ENCODE measurements around the gene ANO10.
A peak's percentile ranks its signal among the peaks of the same experiment; 100 is the strongest.
"Not testable (repeated sequence)": the region's sequence is repeated elsewhere in the genome, so short reads cannot be mapped to it uniquely, and the experiment has no call there.

The ANO10 gene

DNA sequence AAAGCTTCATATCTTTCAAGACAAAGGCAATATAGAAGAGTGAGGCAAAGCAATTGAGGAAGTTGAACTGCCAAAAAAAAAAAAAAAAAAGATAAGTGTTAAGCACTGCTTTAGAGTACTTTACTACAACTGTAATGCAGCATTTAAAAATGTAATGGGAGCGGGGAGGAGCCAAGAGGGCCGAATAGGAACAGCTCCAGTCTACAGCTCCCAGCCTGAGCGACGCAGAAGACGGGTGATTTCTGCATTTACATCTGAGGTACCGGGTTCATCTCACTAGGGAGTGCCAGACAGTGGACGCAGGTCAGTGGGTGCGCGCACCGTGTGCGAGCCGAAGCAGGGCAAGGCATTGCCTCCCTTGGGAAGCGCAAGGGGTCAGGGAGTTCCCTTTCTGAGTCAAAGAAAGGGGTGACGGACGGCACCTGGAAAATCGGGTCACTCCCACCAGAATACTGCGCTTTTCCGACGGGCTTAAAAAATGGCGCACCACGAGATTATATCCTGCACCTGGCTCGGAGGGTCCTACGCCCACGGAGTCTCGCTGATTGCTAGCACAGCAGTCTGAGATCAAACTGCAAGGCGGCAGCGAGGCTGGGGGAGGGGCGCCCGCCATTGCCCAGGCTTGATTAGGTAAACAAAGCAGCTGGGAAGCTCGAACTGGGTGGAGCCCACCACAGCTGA is 56.0 kb downstream of the ANO10 start:
- DNase-seq: not testable (repeated sequence)

GRCh38 chr3:43559961-43560360 is 61.9 kb downstream of the ANO10 start:
- DNase-seq: no peak

DNA sequence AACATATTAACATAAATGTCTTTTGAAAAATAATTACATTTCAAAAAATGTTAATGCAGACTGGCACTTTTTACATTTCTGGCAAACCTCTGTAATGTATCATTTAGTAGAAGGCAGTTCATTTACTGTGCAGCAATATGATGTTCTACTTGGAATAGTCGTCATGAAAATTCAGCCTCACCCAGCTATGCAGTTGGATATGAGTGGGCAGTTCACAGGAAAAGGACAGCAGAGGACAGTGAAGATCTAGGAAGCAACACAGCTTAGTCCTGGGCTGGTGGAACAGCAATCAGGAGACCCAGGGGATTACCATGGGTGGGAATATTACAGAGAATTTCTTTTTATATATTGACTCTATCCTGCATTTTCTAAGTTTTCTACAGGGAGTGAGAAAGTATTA is 63.6 kb downstream of the ANO10 start:
- no peak for DNase-seq

- no peak for DNase-seq
Observed at GRCh38 chr3:43549626-43550290, 72.1 kb downstream of the ANO10 start.

- not testable (repeated sequence) for DNase-seq
Observed at GRCh38 chr3:43544277-43544676, 77.5 kb downstream of the ANO10 start.

DNA sequence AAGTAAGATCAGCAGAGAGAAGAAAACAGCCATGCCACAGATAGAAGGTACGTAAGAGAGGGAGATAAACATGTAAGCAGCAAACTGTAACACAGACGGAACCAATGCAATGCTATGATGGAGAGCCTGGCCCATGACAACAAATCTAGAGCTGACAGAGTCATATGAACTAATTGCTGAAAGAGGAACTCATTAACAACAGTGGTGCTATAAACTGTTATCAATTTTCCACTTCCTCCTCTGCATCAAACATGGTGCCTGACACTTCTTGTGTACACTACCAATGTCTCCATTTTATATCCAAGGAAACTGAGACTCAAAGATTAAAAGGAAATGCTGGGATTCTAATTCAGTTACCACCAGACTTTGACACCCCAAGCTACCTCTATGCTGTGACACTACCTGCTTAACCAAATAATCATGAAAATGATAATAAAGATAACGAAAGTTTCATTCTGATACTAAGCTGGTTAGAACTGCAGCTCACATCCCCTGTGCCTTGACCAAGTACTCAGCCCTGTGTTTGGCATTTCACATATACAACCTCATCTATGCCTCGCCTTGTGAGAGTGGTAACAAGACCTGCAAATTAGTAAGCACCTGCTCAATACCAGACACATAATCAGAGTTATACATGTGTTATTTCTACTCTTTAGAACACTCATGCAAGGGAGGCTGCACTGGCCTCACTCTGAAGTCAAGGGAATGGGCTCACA is 79.3 kb downstream of the ANO10 start:
- DNase-seq: no peak

- no peak for DNase-seq
Observed at GRCh38 chr3:43540624-43541023, 81.2 kb downstream of the ANO10 start.

DNA sequence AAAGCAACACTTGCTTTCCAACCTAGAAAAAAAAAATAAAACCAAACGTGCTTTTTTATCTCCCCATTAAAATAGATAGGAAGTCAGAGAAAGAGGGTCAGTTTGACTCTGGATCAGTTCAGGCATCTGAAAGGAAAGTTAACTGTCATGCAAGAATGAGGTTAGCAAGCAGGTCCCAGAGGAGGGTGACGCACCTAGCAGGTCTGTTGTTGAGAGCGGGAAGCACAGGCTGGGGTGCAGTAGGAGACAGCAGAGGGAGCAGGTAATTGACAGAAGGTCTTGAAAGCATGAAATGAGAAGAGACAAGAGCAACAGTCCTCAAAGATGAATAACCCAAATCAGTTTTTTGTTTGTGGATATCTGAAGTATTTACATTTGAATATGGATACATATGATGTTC is 82.5 kb downstream of the ANO10 start:
- no peak for DNase-seq

DNA sequence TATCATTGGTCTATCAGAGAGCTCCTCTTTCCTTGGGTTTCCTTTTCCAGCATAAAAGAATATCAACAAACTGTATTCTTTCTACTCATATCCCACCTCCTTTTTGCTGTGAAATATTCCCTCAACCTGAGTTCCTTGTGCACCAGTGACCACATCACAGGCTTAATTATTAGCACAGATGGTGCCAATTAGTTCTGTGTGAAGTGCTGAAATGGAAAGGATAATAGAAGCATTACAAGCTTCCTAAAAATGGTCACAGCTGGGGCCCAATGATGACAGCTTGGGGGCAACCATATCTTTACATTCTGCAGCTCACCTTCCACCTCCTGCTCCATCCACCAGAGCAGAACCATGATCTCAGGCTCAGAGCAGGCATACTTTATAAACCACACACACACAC is 84.6 kb downstream of the ANO10 start:
- DNase-seq: peak; percentile 95

DNA sequence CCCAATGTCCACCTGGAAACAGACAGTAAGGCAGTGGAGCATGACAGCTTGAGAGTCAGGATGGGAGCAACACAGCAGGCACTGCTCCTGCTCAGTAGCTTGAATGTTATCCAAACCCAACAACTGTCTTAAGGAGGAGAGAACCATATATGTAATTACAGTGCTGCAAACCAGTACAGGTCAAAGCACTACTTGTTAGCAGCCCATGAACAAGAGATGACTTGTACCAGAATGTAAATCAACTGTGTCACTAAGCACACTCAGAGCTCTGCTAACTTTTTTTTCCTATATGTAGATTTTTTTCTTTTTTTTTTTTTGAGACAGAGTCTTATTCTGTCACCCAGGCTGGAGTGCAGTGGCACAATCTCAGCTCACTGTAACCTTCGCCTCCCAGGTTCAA is 87.1 kb downstream of the ANO10 start:
- no peak for DNase-seq

- DNase-seq: no peak
Observed at GRCh38 chr3:43533009-43533408, 88.8 kb downstream of the ANO10 start.

DNA sequence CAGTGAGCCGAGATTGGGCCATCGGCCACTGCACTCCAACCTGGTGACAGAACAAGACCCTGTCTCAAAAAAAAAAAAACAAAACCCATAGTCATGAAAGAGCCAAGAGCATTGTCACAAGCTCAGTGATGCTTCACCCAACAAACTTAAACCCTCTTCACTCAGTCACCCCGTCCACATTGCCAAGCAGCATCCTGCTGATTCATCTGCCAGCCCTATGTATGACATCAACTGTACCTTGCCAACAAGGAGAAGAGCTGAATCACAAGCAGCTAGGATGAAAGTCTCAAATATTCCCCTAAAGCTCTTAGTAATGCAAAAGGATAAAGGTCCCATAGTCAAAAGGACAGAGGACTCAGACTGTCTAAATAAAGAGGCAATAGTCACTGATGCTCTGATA is 90.0 kb downstream of the ANO10 start:
- DNase-seq: no peak

DNA sequence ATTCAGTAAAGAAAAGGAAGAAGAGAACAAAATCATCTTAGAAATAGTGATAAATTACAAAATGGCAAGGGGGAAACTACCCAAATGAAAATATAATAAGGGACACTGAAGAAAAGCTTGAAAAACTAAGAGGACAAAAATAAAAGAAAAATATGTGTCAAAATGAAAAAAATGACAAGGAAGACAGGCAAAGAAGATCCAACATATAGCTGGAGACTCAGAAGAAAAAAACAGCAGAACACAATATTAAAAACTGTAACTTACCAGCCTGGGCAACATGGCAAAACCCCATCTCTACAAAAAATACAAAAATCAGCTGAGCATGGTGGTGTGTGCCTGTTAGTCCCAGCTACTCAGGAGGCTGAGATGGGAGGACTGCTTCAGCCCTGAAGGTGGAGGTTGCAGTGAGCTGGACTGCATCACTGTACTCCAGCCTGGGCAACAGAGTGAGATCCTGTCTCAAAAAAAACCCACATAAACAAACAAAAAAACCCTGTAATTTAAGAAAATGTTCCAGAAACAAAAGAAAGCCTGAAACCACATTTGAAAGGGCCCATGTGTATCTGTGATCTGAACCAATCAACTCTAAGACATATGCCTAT is 93.2 kb downstream of the ANO10 start:
- no peak for DNase-seq

DNA sequence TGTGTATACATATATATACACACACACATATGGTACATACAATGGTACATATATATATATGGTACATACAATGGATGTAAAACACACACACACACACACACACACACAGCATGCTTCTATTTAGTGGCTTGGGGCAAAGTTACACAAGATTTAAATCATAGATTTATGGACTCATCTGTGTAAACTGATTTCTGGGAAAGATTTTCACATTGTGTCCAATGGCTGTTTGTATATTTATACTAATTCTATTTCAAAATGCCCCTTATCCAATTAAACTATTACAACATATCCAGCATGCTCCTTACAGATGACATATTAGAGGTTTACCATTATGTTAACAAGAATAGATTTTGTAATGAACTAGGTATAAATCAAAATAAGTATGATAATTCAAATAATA is 94.9 kb downstream of the ANO10 start:
- no peak for DNase-seq

- DNase-seq: no peak
Observed at GRCh38 chr3:43525941-43526607, 95.7 kb downstream of the ANO10 start.

DNA sequence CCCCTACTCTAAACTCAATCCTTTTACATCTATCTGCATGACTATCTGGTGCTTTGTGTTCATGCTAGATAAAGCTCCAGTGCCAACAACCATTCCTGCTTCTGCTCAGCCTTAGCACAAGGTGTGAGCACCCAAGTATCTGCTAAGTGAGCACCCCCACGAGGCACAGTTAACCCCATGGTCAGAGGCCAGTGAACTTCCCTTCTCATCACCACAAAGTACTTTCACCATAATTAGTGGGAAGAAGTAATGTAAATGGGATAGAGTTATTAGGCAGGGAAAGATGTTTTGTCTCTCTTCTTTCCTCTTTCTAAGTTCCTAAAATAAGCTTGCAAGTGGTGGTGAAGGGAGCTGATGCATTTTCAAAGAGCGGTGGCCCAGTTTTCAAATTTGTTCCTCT is 96.4 kb downstream of the ANO10 start:
- no peak for DNase-seq

- no peak for DNase-seq
Observed at GRCh38 chr3:43523454-43524053, 98.3 kb downstream of the ANO10 start.

- no peak for DNase-seq
Observed at GRCh38 chr3:43522727-43523362, 99.0 kb downstream of the ANO10 start.

- no peak for DNase-seq
Observed at GRCh38 chr3:43521941-43522340, 99.9 kb downstream of the ANO10 start.

GRCh38 chr3:43518515-43518914 is 103.3 kb downstream of the ANO10 start:
- not testable (repeated sequence) for DNase-seq

DNA sequence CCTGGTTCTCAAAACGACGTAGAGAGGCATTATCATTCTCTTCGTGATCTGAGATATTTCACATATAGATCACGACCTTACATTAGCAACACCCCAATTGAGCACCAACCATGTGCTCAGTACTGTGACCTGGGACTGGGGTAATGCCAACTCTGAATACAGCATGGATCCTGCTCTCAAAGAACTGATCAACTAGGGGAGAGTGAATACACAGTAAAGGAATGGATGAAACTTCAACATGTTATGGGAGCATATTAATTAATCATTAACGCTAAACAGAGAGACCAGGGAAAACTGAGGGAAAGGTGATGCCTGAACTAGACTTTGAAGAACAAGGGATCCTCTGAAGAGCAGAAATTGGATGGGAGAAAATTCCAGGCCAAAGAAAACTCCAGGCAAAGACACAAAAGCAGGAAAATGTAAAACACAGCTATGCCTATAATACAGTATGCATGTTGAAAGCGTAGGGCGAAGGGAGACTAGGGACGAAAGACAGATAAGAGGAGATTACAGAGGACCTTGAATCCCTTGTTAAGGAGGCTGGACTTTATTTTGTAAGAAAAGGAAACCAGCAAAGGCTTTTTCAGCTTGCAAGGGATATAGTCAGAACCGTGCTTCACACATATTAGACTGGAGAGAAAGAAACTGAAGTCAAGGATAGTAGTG is 105.7 kb downstream of the ANO10 start:
- no peak for DNase-seq

Data from NCI-H524 treated with DMSO at 0.1 percent for 48 hours (cell line).